ENCODE data around the gene NBPF4. TPM values are rescaled to one million over a fixed set of nuclear protein-coding genes. Genes with fewer than 3 reads are reported as not detected.
"Not testable (repeated sequence)": the region's sequence is repeated elsewhere in the genome, so short reads cannot be mapped to it uniquely, and the experiment has no call there.

NBPF4 gene
- total RNA-seq, 1 experiment from 2014 or later, result not detected

GRCh38 chr1:108214641-108215465 lies 29.0 kb downstream of the NBPF4 start:
- not testable (repeated sequence) for DNase-seq (ENCODE audit: low spot score)

- DNase-seq (ENCODE audit: low spot score), result no peak
Observed at GRCh38 chr1:108211014-108211413, 32.9 kb downstream of the NBPF4 start.

GRCh38 chr1:108209456-108210108 lies 34.3 kb downstream of the NBPF4 start:
- DNase-seq (ENCODE audit: low spot score), result no peak

- DNase-seq (ENCODE audit: low spot score), result no peak
Observed at GRCh38 chr1:108208724-108209446, 35.0 kb downstream of the NBPF4 start.

GRCh38 chr1:108203582-108203981 lies 40.3 kb downstream of the NBPF4 start:
- not testable (repeated sequence) for DNase-seq (ENCODE audit: low spot score)

- no peak for DNase-seq (ENCODE audit: low spot score)
Observed at GRCh38 chr1:108201687-108202086, 42.2 kb downstream of the NBPF4 start.

GRCh38 chr1:108200687-108201051 lies 43.2 kb downstream of the NBPF4 start:
- peak; percentile 63 for DNase-seq (ENCODE audit: low spot score)

GRCh38 chr1:108199781-108200686 lies 43.8 kb downstream of the NBPF4 start, which contains the start of gene SLC25A24:
SLC25A24 (minus strand) TSS chr1:108200343; CDS start chr1:108200138, 205 bp downstream.
- DNase-seq (ENCODE audit: low spot score), result peak; percentile 75

GRCh38 chr1:108199201-108199691 lies 44.6 kb downstream of the NBPF4 start:
- DNase-seq (ENCODE audit: low spot score), result peak; percentile 30

GRCh38 chr1:108194051-108194450 lies 49.8 kb downstream of the NBPF4 start:
- no peak for DNase-seq (ENCODE audit: low spot score)

GRCh38 chr1:108193333-108193732 lies 50.5 kb downstream of the NBPF4 start:
- no peak for DNase-seq (ENCODE audit: low spot score)

GRCh38 chr1:108192581-108192980 lies 51.3 kb downstream of the NBPF4 start:
- no peak for DNase-seq (ENCODE audit: low spot score)

GRCh38 chr1:108190686-108191416 lies 53.0 kb downstream of the NBPF4 start:
- no peak for DNase-seq (ENCODE audit: low spot score)

GRCh38 chr1:108190001-108190634 lies 53.8 kb downstream of the NBPF4 start:
- no peak for DNase-seq (ENCODE audit: low spot score)

GRCh38 chr1:108188801-108189200 lies 55.1 kb downstream of the NBPF4 start:
- DNase-seq (ENCODE audit: low spot score), result no peak

- DNase-seq (ENCODE audit: low spot score), result no peak
Observed at GRCh38 chr1:108182959-108183700, 60.7 kb downstream of the NBPF4 start.

GRCh38 chr1:108179018-108179417 lies 64.9 kb downstream of the NBPF4 start:
- no peak for DNase-seq (ENCODE audit: low spot score)

Measured in H4 (cell line).